Motor neuron (in vitro differentiated cells): Measurements from ENCODE around the gene TFCP2. TPM values are rescaled to one million over a fixed set of nuclear protein-coding genes. Genes with fewer than 3 reads are reported as not detected.

Experiments used
- ATAC-seq, 8 experiments: fragments of 200-7000 bp; cut with Tn5 transposase; replicated peaks in 6 of 8; 2 replicates each; pipeline ENCODE4 v1.8.0; 2021; ENCODE audit warnings: mild to moderate bottlenecking in 8 of 8, moderate library complexity in 8 of 8
- H3K27ac ChIP-seq, 2 donors: fragments of 250-450 bp; sonication (Bioruptor Pico); 2 replicates each; pipeline ENCODE4 v1.9.0; 2021; ENCODE audit warnings: antibody characterized with exemption in 2 of 2, mild to moderate bottlenecking in 2 of 2, moderate library complexity in 1 of 2
- H3K4me1 ChIP-seq, 2 donors: fragments of 250-450 bp; sonication (Bioruptor Pico); replicated peaks in 1 of 2; 2 replicates each; pipeline ENCODE4 v1.6.1; 2021; ENCODE audit warnings: antibody characterized with exemption in 2 of 2, mild to moderate bottlenecking in 2 of 2, moderate library complexity in 1 of 2
- H3K4me3 ChIP-seq, 5 donors: fragments of 250-450 bp; sonication (Bioruptor Pico); 2 replicates each; pipeline ENCODE4 v1.9.0; 2021; ENCODE audit warnings: antibody characterized with exemption in 5 of 5, mild to moderate bottlenecking in 5 of 5, moderate library complexity in 4 of 5
- WGBS, 10 experiments: fragments of 450-650 bp; shearing (Covaris generic); methylation state at CpG; one replicate each; pipeline ENCODE4 v1.0.0; 2022; 5-methylcytosine and 5-hydroxymethylcytosine counted together
- in situ Hi-C, 9 experiments: fragments of 400-800 bp; cut with MboI; loops; one replicate each; pipeline ENCODE4 v1.15.0; 2021; ENCODE audit warnings: low sequenced_read_pairs in 9 of 9, low pct_unique_long_range_greater_than_20kb in 2 of 9; ENCODE audit not compliant: unreplicated experiment in 9 of 9
- total RNA-seq, 8 experiments: library from RNA; unstranded; fragments of 300-600 nt; gene quantifications; 2 replicates each; pipeline versions ENCODE4 v1.2.3 to v1.2.4, GENCODE V29; 2022

TFCP2 gene
- total RNA-seq, 8 experiments from 2014 or later, result 11.3 to 54.6 (median 24.3) TPM

DNA sequence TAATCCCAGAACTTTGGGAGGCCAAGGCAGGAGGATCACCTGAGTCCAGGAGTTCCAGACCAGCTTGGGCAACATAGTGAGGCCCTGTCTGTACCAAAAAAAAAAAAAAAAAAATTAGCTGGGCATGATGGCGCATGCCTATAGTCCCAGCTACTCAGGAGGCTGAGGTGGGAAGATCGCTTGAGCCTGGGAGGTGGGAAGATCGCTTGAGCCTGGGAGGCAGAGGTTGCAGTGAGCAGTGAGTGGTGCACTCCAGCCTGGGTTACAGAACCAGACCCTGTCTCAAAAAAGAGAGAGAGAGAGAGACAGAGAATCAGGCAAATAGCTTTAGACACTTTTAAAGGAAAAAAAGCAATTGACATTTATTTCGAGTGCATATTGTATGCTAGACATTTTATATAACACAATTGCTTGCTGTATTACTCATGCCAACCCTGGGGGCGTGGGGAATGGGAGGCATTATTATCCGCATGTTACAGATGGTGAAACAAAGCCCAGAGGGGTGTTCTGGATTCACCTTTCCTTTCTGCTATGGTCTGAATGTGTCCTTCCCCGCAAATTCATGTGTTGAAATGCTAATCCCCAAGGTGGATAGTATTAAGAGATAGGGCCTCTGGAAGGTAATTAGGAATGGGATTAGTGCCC lies 35.2 kb upstream of the TFCP2 start:
- WGBS, 10 experiments, result 80 to 100% (median 88%) methylated on average over 2 to 7 of the region's 7 CpGs
- H3K27ac ChIP-seq, result no peak overlapping the region
- H3K4me1 ChIP-seq, result no peaks in the 10 kb centered on the region
- H3K4me3 ChIP-seq, result no peak overlapping the region
- in situ Hi-C loops, result no loop called here
- ATAC-seq, result no peak

DNA sequence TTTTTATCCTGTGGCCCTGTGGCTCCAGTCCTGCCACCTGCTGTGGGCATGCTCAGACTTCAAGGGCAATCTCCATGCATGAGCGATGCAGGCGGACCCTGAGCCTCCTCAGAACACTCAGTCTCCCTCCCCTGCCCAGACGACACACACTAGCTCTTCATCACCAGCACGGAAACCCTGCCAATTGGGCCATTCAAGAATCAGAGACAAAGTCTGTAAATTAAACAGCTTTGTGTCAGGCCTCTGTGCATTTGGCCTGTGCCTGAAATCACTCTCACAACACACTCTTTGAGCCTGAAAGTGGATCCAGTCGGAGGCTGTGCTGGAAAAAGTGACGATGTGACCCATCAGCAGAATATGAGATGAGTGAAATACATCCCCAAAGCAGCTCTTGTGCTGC lies 32.4 kb upstream of the TFCP2 start:
- ATAC-seq, result no peak
- H3K4me1 ChIP-seq, result no peaks in the 10 kb centered on the region
- WGBS, 10 experiments, result 81 to 100% (median 93%) methylated on average over 1 to 5 of the region's 6 CpGs; no CpG with 5 or more reads in 1 of the 10 experiments
- in situ Hi-C loops, result no loop called here
- H3K27ac ChIP-seq, result no peak overlapping the region
- no peak overlapping the region for H3K4me3 ChIP-seq

DNA sequence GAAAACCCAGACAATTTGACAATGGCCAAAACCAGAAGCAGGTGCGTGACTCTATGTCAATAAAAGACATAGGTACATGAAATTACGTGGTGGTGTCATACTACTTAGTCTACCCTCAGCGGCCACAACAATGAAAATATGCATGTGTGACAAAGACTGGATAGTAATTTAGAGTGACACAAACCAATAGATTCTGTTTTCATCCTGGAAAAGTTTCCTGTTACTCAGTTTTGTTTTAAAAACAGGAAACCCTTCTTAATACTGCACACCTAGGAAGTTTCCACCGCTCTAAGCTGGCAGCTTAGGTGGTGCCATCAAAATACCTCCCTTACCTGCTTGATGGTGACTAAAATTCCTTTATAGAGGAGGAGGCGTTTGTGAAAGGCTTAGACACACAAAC lies 29.8 kb upstream of the TFCP2 start:
- Histone ChIP-seq H3K27ac (no peak overlapping the region), H3K4me1 (peaks cover 0 to 11% of the 10 kb centered on the region in 2 donors), H3K4me3 (no peak overlapping the region)
- 79 to 100% (median 89%) methylated on average over 2 to 5 of the region's 5 CpGs; no CpG with 5 or more reads in 4 of the 10 experiments for WGBS, 10 experiments
- no peak for ATAC-seq
- in situ Hi-C loops, result no loop called here

DNA sequence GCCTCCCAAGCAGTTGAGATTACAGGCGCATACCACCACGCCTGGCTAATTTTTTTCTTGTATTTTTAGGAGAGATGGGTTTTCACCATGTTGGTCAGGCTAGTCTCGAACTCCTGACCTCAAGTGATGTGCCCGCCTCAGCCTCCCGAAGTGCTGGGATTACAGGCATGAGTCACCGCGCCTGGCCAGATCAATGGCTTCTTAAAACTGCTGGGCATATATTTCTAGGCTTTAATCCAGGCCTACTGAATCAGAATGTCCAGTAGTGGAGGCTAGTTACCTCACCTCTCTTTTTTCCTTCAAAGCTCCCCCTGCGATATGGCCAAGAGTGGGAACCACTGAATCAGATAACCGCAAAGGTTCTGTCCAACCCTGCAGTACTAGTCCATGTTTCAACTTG lies 27.9 kb upstream of the TFCP2 start:
- Histone ChIP-seq H3K27ac (no peak overlapping the region), H3K4me3 (no peak overlapping the region), H3K4me1 (peaks cover 0 to 11% of the 10 kb centered on the region in 2 donors)
- in situ Hi-C loops, result no loop called here
- 80 to 100% (median 100%) methylated on average over 1 to 7 of the region's 9 CpGs; no CpG with 5 or more reads in 1 of the 10 experiments for WGBS, 10 experiments
- ATAC-seq, result no peak

DNA sequence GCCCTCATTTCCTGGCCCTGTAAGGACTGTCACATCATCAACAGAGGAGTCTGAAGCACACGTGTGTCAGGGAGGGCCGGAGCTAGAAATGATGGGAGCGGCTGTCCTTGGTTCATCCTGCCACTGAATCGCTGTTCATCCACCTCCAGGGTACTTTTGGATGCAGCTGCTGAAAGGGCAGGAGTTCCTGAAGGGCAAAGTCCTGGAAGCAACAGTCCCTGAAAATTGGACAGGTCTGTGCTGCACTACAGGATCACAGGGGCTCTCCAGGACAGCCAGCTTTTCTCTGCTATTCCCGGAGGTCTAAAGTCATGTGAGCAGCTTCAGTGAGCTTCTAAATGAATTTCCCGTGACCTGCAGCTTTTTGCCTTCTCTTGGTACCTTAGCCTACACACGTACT lies 27.2 kb upstream of the TFCP2 start:
- Histone ChIP-seq H3K4me1 (peaks cover 0 to 11% of the 10 kb centered on the region in 2 donors), H3K27ac (no peak overlapping the region), H3K4me3 (no peak overlapping the region)
- ATAC-seq, result no peak
- 42 to 100% (median 83%) methylated on average over 1 to 4 of the region's 7 CpGs; no CpG with 5 or more reads in 6 of the 10 experiments for WGBS, 10 experiments
- in situ Hi-C loops, result no loop called here

DNA sequence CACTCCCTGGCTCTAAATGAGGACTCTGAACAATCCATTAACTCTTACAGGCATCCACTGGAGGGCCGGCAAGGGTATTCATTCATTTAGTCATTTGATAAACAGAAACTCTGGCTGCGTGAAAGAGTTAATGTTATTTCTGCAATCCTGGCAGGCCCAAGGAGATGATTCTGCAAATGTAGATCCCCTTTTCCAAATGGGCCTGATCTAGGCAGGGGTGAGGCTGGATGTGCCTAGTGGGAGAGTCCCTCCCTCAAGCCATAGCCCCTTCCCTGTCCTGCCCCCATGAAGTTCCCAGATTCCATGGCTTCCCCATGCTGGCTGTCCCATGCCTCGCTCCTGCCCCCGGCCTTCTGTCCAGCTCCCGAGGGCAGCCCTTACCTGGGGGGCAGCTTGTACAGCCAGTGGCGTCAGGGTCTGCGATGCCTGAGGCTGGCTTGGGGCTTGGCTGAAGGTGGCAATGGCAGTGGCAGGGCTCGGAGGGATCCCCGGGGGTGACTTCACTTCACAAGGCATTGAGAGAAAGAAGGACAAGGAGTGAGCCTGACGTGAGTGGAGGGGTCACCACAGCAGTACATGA lies 26.5 kb upstream of the TFCP2 start:
- peaks cover 0 to 11% of the 10 kb centered on the region in 2 donors for H3K4me1 ChIP-seq
- in situ Hi-C loops, result no loop called here
- H3K27ac ChIP-seq, result no peak overlapping the region
- WGBS, 10 experiments, result 20 to 100% (median 85%) methylated on average over 1 to 2 of the region's 10 CpGs; no CpG with 5 or more reads in 4 of the 10 experiments
- ATAC-seq, result peak in 1 of 8 experiments; percentile 27
- H3K4me3 ChIP-seq, result no peak overlapping the region

DNA sequence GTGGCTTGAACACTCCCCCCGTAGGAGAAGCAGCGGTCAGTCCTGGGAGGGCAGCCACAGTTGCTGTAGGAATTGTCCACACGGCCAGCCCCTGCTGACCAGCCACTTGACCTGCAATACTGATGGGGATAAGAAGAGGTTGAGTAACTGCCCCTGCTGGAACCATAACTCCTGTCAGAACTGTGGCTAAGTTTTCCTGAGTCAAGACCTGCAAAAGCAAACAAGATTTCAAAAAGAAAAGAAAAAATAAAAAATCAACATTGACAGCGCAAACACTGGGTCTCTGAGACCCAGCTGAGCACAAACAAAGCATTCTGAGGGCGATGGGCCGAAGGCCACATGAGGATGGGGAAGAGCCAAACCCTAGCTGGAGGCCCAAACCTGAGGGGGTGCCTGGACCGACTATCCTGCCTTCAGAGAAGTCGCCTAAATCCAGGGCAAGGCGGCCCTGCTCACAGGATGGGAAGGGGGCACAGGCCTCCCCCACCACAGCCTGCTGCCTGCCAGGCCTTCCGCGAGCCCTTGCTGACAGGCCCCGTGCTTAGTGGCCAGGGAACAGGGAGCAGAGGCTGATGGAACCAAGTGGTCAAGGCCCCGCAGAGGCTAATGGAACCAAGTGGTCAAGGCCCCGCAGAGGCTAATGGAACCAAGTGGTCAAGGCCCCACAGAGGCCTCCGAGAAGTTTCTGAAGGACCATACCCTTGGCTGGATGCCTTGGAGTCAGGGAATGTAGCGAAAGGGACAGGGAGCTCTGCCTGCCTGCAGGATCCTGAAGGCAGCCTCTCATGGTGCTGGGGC lies 25.8 kb upstream of the TFCP2 start:
- H3K27ac ChIP-seq, result no peak overlapping the region
- in situ Hi-C loops, result no loop called here
- H3K4me3 ChIP-seq, result no peak overlapping the region
- peak in 3 of 8 experiments; percentile 19 to 88 (median 58) for ATAC-seq
- 30 to 100% (median 85%) methylated on average over 1 to 13 of the region's 16 CpGs; no CpG with 5 or more reads in 2 of the 10 experiments for WGBS, 10 experiments
- H3K4me1 ChIP-seq, result peaks cover 0 to 11% of the 10 kb centered on the region in 2 donors

DNA sequence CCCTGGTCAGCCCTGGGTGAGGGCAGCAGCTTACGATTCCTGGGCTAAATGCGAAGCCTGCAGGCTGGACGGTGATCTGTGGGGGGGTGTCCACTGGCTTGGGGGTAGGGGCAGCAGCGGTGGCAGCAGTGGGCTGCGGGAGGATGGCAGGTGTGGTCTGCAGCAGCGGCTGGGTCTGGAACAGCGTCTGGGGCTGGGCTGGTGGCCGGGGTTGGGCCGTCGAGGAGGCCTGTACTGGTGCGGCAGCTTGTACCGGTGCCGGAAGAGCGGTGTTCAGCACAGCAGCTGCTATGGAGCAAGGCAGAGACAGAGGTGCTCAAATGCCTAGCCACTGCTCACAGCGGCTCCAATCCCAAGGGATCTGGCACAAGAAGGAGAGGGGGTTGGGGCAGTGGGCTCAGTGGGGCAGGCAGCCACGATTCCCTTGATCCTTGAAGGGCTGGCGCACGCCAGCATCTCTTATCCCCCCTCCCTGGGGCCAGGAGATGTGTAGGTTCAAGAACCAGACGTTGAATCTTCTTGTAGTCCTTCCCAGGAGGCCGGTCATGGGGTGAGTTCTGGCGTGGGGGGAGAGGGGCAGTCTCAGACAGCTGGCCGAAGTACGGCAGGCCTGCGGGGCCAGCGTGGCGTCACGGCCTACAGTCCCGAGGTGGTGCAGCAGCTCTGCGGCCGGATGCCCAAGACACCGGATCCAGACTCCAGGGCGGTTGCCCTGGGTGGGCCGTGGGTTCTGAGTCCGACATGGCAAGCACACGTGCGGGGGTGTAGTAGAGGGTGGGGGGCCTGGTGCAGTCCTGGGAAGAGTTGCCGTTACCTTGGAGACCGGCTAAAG lies 25.0 kb upstream of the TFCP2 start:
- no peak overlapping the region for H3K4me3 ChIP-seq
- H3K4me1 ChIP-seq, result peaks cover 0 to 11% of the 10 kb centered on the region in 2 donors
- H3K27ac ChIP-seq, result peak overlapping the region in 1 of 2 donors; percentile 44
- in situ Hi-C loops, result no loop called here
- WGBS, 10 experiments, result 47 to 95% (median 91%) methylated on average over 3 to 12 of the region's 38 CpGs; no CpG with 5 or more reads in 7 of the 10 experiments
- ATAC-seq, result peak in 2 of 8 experiments; percentile 4 to 32

DNA sequence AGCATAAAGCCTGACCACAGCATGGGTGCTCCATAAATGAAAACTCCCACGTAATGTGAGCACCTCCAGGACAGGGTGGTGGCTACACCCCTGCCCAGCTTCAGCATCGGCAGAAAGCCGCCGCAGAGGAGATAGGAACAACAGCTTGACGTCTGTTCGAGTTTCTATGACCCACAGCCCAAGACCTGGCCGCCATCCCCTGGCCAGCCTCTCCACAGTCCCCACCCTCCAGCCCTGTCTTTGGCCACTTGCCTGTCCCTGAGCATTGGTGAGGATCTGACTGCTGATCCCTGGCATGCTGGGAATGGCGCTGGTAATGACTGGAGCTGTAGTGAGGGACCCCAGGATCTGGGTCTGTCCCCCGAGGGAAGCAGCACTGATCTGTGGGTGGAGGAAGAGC lies 23.6 kb upstream of the TFCP2 start:
- Histone ChIP-seq H3K27ac (no peak overlapping the region), H3K4me1 (peaks cover 0 to 11% of the 10 kb centered on the region in 2 donors), H3K4me3 (no peak overlapping the region)
- in situ Hi-C loops, result no loop called here
- ATAC-seq, result no peak
- 65 to 100% (median 95%) methylated on average over 3 to 5 of the region's 9 CpGs; no CpG with 5 or more reads in 7 of the 10 experiments for WGBS, 10 experiments

DNA sequence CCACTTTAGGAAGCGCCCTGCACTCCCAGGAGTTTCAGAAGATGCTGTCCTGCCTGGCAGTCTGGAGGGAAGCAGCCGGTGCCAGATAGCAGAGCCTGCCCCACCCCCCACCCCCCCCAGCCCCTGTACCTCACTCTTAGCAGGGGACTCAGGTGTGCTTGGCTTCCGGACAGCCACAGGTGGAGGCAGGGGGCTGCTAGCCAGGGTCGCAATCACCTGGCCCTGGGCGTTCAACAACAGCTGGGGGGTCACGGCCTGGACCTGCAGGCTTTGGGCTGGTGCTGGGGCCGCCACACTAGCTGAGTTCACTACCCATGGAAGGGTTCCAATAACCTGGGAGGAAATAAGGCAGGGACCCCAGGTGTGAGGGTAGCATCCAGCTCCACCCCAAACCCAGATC lies 22.9 kb upstream of the TFCP2 start:
- Histone ChIP-seq H3K4me1 (peaks cover 0 to 11% of the 10 kb centered on the region in 2 donors), H3K27ac (no peak overlapping the region), H3K4me3 (no peak overlapping the region)
- no peak for ATAC-seq
- 100% methylated on average over 2 of the region's 7 CpGs; no CpG with 5 or more reads in 9 of the 10 experiments for WGBS, 10 experiments
- in situ Hi-C loops, result no loop called here

DNA sequence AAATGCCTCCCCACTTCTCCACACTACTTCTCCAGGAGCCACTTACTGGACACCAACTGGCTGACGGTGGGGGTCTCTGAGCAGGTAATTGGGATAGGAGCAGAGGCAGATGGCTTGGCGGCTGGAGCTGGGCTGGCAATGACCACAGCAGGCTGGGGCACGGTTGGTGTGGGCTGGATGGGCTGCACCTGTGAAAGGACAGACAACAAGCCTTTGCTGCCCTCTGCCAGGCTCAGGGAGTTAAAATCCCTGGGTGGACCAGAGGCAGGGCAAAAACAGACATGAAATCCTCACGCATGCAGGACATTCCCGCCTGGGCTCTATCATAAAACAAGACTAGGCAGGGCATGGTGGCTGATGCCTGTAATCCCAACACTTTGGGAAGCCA lies 19.3 kb upstream of the TFCP2 start:
- no peak overlapping the region for H3K4me3 ChIP-seq
- ATAC-seq, result peak in 1 of 8 experiments; percentile 27
- H3K27ac ChIP-seq, result no peak overlapping the region
- H3K4me1 ChIP-seq, result peaks cover 7% of the 10 kb centered on the region in 2 donors
- in situ Hi-C loops, result no loop called here
- WGBS, 10 experiments, result 58 to 100% (median 83%) methylated on average over 1 to 2 of the region's 5 CpGs; no CpG with 5 or more reads in 2 of the 10 experiments

DNA sequence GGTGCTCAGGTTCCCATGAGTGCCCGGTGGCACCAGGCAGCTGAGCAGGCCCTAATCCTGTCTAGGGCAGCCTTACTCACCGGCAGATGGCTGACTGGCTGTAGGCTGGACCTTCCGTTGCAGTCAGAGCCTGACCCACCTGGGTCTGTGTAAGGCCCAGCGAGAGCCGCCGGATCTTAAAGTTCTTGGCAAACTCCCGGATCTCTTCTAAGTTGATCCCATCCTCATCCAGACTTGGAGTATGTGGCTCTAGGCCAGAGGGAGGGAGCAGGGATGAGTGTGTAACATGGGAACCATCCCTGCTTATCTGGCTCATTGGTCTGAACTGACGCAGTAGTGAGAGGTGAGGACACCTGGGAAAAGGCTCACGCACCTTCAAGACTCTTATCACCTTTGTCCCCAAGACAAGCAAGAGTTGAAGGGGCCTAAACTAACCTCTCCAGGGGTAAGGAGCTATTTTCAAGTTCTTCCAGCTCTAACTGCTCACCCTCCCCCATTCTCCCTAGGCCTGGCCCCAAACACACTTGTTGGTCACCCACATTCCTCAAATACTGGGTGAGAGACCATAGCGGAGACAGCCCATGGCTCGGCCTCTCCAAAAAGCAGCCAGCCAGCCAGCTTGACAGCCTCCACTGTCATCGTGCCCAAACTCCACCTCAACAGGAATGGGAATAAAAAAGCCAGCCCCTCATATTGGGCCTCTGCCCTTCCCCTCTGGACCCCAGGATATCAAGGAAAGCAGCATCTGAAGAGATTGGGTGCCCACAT lies 18.8 kb upstream of the TFCP2 start:
- H3K4me3 ChIP-seq, result no peak overlapping the region
- ATAC-seq, result no peak
- 60 to 100% (median 81%) methylated on average over 1 to 8 of the region's 12 CpGs; no CpG with 5 or more reads in 4 of the 10 experiments for WGBS, 10 experiments
- peaks cover 9 to 13% of the 10 kb centered on the region in 2 donors for H3K4me1 ChIP-seq
- no peak overlapping the region for H3K27ac ChIP-seq
- in situ Hi-C loops, result no loop called here
